Fibroblast of the aortic adventitia (primary cell): ENCODE data around the gene DNAJB4. TPM values are rescaled to one million over a fixed set of nuclear protein-coding genes. Genes with fewer than 3 reads are reported as not detected.

Experiments used
- DNase-seq: peaks from one replicate; pipeline ENCODE4 v3.0.0-alpha.2; 2010; ENCODE audit warnings: low read depth
- H3K4me3 ChIP-seq: 2 replicates; pipeline ENCODE4 v1.5.1; 2011; ENCODE audit warnings: low read depth, mild to moderate bottlenecking, control low read depth, low read length, moderate library complexity
- total RNA-seq: library from RNA; depleted of rRNA; stranded (reverse); fragments of >200 nt; gene quantifications from 2 replicates; pipeline ENCODE4 v1.2.3, GENCODE V29; 2012; ENCODE audit warnings: low replicate concordance
- TF ChIP-seq, protein P1 (sequence below): IDR thresholded peaks from 2 replicates; pipeline ENCODE4 v1.5.1; 2011; ENCODE audit warnings: mild to moderate bottlenecking, low read length, control low read depth, inconsistent platforms; ENCODE audit not compliant: insufficient read depth

Gene DNAJB4
- 42.0 and 52.7 TPM in 2 replicates for total RNA-seq

GRCh38 chr1:78004719-78005447 is at the start of gene DNAJB4:
TSS of gene DNAJB4 (plus strand) at chr1:78004939. CDS start at chr1:78005111, 172 bp downstream.
- TF ChIP-seq, protein P1, sequence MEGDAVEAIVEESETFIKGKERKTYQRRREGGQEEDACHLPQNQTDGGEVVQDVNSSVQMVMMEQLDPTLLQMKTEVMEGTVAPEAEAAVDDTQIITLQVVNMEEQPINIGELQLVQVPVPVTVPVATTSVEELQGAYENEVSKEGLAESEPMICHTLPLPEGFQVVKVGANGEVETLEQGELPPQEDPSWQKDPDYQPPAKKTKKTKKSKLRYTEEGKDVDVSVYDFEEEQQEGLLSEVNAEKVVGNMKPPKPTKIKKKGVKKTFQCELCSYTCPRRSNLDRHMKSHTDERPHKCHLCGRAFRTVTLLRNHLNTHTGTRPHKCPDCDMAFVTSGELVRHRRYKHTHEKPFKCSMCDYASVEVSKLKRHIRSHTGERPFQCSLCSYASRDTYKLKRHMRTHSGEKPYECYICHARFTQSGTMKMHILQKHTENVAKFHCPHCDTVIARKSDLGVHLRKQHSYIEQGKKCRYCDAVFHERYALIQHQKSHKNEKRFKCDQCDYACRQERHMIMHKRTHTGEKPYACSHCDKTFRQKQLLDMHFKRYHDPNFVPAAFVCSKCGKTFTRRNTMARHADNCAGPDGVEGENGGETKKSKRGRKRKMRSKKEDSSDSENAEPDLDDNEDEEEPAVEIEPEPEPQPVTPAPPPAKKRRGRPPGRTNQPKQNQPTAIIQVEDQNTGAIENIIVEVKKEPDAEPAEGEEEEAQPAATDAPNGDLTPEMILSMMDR = no peak
- peak within 1 kb of the TSS; percentile 68 for H3K4me3 ChIP-seq
- peak; percentile 99 for DNase-seq

- no peak overlapping the region for H3K4me3 ChIP-seq
- DNase-seq = no peak
- TF ChIP-seq, protein P1 = no peak
These were observed 49.0 kb upstream of the DNAJB4 start for GRCh38 chr1:77955709-77956108.

- no peak overlapping the region for H3K4me3 ChIP-seq
- TF ChIP-seq, protein P1 = no peak
- DNase-seq = no peak
These were observed 48.3 kb upstream of the DNAJB4 start for GRCh38 chr1:77956464-77956863.

DNA sequence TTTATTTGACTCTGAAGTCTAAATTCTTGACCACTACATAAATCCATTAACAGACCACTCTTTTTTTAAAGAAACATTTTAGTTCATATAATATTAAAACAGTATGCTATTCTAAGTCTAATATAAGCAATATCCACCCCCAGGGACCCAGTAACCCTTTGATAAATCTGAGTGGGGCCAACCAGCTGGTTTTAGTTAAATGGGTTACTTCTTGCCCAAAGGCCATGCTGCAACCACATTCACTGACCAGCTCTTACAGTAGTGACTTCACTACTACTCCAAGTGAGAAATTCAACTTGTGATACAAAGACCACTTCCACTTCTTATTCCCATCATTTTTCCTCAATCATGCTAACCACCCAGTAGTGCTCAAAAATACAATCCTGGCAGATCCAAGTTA is 46.3 kb upstream of the DNAJB4 start:
- no peak overlapping the region for H3K4me3 ChIP-seq
- TF ChIP-seq, protein P1 = no peak
- DNase-seq = no peak

DNA sequence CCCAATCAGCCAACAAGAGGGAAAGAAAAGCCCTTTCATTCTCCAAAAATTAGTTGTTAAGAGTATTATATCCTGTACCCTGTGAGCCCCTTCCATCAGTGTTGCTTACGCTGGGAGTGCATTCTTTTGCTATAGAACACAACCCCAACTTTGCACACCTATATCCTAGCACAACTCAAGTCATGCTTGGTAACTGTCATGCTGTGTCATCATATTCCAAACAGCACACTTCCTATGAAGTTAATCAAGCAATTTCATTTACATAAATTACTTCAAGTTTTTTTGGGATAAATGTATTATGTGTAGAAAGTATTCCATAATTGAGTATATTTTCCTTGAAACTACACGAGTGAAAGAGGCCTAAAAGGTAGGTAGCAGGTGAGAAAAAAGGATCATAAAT is 45.9 kb upstream of the DNAJB4 start:
- no peak overlapping the region for H3K4me3 ChIP-seq
- TF ChIP-seq, protein P1 = no peak
- no peak for DNase-seq

DNA sequence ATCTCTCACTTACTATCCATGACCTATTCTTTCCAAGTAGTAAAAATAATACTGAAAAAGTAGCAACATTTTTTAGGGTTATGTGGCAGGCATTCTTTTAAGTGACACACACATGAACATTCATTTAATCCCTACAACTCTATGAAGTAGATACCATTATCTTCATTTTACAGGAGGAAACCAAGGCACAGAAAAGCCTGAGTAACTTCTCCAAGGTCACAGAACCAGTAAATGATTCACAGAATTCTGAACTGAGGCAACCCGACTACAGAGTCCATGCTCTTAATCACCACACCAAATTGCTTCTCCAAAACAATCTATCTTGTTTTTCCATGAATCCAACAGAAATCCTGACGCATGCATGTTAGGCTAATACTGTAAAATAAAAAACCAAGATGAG is 43.3 kb upstream of the DNAJB4 start:
- no peak overlapping the region for H3K4me3 ChIP-seq
- no peak for DNase-seq
- TF ChIP-seq, protein P1 = no peak

DNA sequence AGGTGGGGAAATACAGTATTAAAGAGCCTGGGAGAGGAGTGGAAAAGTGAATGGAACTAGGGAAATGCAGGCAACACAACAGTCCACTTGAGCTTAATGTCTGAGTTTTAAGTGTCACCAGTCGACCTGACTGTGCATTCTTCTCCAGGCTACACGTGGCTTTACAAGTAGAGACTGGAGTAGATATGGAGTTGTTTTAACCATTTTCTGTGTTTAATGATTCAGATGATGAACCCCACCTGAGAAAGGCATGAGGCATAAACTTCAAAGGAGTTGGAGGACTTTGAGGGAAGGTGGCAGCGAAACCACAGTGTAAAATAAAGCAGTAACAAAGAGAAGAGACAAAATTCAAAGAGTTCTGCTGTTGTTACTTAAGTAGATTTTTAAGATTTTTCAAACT is 38.4 kb upstream of the DNAJB4 start:
- TF ChIP-seq, protein P1 = no peak
- H3K4me3 ChIP-seq = no peak overlapping the region
- DNase-seq = no peak
